ENCODE data around the gene STAT2.

DNA sequence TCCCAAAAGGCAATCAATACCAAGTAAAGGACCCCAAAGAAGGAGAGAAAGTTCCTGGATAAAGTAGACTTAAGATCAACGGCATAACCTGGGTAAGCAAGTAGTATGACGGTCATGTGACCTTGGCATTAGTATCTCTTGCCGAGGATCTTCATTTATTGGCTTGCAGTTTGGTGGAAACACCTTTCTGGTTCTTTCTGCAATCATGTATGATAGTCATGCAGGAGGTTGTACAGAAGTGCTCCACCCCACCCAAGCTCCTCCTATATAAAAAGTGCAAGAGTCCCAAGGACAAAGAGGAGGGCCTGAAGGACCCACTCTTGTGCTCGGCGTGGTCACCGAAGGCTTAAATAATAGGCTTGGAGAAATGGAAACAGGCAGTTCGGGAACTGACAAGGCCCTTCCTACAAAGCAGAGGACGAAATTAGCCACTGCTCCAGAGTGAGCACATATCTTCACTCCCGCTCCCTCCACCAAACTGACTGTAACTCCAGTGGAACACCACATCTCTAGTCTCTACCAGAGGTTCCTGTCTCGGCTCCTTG is 60.5 kb downstream of the STAT2 start:
- TF ChIP-seq, protein P1, sequence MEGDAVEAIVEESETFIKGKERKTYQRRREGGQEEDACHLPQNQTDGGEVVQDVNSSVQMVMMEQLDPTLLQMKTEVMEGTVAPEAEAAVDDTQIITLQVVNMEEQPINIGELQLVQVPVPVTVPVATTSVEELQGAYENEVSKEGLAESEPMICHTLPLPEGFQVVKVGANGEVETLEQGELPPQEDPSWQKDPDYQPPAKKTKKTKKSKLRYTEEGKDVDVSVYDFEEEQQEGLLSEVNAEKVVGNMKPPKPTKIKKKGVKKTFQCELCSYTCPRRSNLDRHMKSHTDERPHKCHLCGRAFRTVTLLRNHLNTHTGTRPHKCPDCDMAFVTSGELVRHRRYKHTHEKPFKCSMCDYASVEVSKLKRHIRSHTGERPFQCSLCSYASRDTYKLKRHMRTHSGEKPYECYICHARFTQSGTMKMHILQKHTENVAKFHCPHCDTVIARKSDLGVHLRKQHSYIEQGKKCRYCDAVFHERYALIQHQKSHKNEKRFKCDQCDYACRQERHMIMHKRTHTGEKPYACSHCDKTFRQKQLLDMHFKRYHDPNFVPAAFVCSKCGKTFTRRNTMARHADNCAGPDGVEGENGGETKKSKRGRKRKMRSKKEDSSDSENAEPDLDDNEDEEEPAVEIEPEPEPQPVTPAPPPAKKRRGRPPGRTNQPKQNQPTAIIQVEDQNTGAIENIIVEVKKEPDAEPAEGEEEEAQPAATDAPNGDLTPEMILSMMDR (conservative IDR thresholded peaks at IDR 0.05; ENCODE audit: low read depth in 2 of 2), result no peak
- TF ChIP-seq, protein P2, sequence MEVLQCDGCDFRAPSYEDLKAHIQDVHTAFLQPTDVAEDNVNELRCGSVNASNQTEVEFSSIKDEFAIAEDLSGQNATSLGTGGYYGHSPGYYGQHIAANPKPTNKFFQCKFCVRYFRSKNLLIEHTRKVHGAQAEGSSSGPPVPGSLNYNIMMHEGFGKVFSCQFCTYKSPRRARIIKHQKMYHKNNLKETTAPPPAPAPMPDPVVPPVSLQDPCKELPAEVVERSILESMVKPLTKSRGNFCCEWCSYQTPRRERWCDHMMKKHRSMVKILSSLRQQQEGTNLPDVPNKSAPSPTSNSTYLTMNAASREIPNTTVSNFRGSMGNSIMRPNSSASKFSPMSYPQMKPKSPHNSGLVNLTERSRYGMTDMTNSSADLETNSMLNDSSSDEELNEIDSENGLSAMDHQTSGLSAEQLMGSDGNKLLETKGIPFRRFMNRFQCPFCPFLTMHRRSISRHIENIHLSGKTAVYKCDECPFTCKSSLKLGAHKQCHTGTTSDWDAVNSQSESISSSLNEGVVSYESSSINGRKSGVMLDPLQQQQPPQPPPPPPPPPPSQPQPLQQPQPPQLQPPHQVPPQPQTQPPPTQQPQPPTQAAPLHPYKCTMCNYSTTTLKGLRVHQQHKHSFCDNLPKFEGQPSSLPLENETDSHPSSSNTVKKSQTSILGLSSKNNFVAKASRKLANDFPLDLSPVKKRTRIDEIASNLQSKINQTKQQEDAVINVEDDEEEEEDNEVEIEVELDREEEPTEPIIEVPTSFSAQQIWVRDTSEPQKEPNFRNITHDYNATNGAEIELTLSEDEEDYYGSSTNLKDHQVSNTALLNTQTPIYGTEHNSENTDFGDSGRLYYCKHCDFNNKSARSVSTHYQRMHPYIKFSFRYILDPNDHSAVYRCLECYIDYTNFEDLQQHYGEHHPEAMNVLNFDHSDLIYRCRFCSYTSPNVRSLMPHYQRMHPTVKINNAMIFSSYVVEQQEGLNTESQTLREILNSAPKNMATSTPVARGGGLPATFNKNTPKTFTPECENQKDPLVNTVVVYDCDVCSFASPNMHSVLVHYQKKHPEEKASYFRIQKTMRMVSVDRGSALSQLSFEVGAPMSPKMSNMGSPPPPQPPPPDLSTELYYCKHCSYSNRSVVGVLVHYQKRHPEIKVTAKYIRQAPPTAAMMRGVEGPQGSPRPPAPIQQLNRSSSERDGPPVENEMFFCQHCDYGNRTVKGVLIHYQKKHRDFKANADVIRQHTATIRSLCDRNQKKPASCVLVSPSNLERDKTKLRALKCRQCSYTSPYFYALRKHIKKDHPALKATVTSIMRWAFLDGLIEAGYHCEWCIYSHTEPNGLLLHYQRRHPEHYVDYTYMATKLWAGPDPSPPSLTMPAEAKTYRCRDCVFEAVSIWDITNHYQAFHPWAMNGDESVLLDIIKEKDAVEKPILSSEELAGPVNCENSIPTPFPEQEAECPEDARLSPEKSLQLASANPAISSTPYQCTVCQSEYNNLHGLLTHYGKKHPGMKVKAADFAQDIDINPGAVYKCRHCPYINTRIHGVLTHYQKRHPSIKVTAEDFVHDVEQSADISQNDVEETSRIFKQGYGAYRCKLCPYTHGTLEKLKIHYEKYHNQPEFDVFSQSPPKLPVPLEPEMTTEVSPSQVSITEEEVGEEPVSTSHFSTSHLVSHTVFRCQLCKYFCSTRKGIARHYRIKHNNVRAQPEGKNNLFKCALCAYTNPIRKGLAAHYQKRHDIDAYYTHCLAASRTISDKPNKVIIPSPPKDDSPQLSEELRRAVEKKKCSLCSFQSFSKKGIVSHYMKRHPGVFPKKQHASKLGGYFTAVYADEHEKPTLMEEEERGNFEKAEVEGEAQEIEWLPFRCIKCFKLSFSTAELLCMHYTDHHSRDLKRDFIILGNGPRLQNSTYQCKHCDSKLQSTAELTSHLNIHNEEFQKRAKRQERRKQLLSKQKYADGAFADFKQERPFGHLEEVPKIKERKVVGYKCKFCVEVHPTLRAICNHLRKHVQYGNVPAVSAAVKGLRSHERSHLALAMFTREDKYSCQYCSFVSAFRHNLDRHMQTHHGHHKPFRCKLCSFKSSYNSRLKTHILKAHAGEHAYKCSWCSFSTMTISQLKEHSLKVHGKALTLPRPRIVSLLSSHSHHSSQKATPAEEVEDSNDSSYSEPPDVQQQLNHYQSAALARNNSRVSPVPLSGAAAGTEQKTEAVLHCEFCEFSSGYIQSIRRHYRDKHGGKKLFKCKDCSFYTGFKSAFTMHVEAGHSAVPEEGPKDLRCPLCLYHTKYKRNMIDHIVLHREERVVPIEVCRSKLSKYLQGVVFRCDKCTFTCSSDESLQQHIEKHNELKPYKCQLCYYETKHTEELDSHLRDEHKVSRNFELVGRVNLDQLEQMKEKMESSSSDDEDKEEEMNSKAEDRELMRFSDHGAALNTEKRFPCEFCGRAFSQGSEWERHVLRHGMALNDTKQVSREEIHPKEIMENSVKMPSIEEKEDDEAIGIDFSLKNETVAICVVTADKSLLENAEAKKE (CRISPR knock-in tag; IDR thresholded peaks at IDR 0.05), result no peak
- TF ChIP-seq, protein P3, sequence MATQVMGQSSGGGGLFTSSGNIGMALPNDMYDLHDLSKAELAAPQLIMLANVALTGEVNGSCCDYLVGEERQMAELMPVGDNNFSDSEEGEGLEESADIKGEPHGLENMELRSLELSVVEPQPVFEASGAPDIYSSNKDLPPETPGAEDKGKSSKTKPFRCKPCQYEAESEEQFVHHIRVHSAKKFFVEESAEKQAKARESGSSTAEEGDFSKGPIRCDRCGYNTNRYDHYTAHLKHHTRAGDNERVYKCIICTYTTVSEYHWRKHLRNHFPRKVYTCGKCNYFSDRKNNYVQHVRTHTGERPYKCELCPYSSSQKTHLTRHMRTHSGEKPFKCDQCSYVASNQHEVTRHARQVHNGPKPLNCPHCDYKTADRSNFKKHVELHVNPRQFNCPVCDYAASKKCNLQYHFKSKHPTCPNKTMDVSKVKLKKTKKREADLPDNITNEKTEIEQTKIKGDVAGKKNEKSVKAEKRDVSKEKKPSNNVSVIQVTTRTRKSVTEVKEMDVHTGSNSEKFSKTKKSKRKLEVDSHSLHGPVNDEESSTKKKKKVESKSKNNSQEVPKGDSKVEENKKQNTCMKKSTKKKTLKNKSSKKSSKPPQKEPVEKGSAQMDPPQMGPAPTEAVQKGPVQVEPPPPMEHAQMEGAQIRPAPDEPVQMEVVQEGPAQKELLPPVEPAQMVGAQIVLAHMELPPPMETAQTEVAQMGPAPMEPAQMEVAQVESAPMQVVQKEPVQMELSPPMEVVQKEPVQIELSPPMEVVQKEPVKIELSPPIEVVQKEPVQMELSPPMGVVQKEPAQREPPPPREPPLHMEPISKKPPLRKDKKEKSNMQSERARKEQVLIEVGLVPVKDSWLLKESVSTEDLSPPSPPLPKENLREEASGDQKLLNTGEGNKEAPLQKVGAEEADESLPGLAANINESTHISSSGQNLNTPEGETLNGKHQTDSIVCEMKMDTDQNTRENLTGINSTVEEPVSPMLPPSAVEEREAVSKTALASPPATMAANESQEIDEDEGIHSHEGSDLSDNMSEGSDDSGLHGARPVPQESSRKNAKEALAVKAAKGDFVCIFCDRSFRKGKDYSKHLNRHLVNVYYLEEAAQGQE (IDR thresholded peaks at IDR 0.05; ENCODE audit: unreplicated experiment), result no peak
- TF ChIP-seq POLR2AphosphoS5 (IDR thresholded peaks at IDR 0.05; ENCODE audit: low read depth) (no peak), EZH2phosphoT487 (IDR thresholded peaks at IDR 0.05; ENCODE audit: unreplicated experiment) (no peak), EZH2 (IDR thresholded peaks at IDR 0.05; ENCODE audit: low read depth, unreplicated experiment) (no peak), CREB1 (CRISPR knock-in tag; IDR thresholded peaks at IDR 0.05; ENCODE audit: low read depth) (no peak), JUNB (IDR thresholded peaks at IDR 0.05; ENCODE audit: unreplicated experiment) (no peak), STAT1 (IDR thresholded peaks at IDR 0.05; ENCODE audit: unreplicated experiment) (no peak), ZNF114 (CRISPR knock-in tag; IDR thresholded peaks at IDR 0.05) (no peak), NANOG (IDR thresholded peaks at IDR 0.05; ENCODE audit: borderline replicate concordance) (no peak)
- TF ChIP-seq, protein P4, sequence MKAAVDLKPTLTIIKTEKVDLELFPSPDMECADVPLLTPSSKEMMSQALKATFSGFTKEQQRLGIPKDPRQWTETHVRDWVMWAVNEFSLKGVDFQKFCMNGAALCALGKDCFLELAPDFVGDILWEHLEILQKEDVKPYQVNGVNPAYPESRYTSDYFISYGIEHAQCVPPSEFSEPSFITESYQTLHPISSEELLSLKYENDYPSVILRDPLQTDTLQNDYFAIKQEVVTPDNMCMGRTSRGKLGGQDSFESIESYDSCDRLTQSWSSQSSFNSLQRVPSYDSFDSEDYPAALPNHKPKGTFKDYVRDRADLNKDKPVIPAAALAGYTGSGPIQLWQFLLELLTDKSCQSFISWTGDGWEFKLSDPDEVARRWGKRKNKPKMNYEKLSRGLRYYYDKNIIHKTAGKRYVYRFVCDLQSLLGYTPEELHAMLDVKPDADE (IDR thresholded peaks at IDR 0.05), result no peak

Data from GM23338 (cell line).